Activated CD4-positive, CD25-positive, alpha-beta regulatory T cell treated with anti-CD3 and anti-CD28 coated beads, Interleukin-2, amount 50 U/mL, for 24 hours (primary cell): ENCODE data around the gene TEX30.
"Not testable (repeated sequence)": the region's sequence is repeated elsewhere in the genome, so short reads cannot be mapped to it uniquely, and the experiment has no call there.

ENCODE experiments used
- ATAC-seq, 2 donors: fragments of 150-1000 bp; cut with Tn5 transposase; one replicate each; pipeline ENCODE4 v1.10.0; 2021; ENCODE audit warnings: mild to moderate bottlenecking in 1 of 2, moderate library complexity in 1 of 2

Gene TEX30

DNA sequence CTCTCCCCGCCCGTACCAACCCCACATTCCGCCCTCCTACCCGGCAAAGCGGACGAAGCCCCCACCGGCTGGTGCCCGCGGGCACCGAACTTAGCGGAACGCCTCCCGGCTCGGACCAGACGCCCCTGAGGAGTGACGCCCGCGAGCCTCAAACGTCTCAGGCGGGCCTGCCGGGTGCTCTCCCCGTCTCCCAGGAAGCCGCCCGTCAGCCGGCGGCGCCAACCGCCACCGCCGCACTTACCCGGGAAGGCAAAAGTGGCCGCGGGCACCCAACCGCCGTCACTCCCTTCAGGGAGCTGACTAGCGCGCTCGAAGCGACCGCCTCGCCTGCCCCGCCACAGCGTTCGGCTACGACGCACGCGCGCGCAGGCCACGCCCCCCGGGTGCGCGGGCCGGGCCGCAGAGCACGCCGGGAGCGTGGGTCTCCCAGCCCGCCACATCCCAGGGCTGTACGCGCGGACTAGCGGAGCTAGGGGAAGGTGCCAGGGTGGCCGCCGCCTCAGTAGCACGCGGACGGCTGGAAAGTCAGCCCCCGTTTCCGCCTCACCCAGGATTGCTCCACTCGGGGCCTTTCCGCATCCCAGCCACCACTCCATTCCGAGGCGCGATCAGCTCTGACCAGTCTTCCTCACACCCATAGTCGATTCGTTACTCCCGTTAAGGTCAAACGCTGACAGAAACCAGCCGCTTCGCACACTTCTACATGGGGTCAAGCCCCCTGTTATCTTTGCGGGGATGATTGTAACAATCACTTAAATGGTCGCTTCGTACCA, at the start of gene TEX30:
TSS of gene TEX30 (minus strand) at position 346 of the 773 bp plus-strand sequence. CDS start 3,760 bp downstream, outside the sequence.
- peak; percentile 95 to 97 for ATAC-seq

DNA sequence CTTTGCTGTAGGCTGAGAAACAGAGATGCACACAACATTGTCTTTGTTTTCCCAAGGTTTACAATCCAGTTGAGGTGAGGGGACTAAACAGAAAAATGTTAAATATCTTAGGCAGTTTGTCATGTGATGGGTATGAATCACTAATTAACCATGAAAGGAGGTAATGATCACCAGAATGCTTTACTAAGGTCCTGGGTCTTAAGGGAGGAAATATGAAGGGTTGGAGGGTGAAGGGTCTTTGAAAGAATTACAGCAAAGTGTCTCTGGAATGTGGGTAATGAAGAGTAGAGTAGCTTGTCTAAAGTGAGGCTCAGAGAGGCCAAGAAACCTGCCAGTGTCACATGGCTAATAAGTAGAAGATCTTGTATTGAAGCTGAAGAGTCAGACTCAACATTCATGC, 44.3 kb upstream of the TEX30 start:
- ATAC-seq = no peak

DNA sequence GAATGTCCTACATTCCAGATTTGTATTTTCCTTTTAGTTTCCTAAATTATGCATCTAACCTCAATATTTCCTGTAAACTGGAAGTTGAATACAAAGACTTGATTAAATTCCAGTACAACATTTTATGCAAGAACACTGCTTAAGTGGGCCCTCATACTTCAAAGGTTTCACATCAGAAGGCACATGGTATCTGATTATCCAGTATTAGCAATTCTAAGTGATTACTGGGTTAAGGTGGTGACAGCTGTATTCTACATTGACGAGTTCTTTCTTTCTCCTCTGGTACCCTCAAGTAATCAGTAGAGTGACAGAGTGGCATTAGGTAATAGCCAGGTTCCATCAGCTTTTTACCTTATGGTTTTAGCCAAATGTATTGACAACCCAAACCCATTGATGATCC, 43.7 kb upstream of the TEX30 start:
- no peak for ATAC-seq

DNA sequence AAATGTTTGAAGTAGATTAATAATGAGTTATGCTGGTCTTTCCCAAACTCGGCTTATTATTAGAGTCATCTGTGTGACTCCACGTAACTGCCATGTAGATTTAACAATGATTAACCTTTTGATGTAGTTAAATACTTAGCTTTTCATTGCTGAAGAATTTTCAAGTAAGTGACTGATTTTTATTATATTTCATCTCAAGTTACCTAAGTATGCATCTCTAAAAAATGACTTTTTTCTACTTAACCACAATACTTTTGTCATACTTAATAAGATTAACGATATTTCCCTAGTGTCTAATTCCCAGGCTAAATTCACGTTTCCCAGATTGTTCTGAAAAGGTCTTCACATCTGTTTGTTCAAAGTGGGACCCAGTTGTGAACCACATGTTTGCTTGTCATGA, 43.1 kb upstream of the TEX30 start:
- no peak for ATAC-seq

DNA sequence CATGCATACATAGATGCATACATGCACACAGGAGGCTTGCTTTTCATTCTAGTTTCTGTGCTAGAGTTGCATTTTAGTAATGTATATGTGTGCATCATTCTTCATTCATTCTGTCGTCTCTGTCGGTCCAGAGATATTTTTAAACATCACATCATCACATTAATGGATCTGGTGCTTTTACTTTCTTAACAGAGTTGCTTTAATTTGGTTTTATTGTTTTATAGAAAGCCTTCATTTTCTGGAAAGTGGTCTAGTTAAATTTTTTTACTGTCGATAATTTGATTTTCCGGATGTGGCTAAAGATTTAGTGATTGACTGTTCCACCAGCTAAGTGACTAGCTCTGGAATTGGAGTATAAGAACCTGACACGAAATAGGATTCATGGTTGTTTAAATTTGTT, 42.2 kb upstream of the TEX30 start:
- no peak for ATAC-seq

DNA sequence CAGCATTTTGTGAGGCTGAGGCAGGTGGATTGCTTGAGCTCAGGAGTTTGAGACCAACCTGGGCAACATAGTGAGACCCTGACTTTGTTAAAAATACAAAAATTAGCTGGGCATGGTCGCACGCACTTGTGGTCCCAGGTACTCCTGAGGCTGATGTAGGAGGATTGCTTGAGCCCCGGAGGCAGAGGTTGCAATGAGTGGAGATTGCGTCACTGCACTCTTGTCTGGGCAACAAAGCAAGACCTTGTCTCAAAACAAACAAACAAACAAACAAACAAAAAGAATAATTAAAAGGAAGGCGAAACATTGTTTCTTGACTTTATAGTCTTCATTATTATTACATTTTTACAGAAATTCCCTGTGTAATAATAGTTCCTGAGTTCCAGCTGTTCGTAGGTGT, 41.2 kb upstream of the TEX30 start:
- ATAC-seq = no peak

DNA sequence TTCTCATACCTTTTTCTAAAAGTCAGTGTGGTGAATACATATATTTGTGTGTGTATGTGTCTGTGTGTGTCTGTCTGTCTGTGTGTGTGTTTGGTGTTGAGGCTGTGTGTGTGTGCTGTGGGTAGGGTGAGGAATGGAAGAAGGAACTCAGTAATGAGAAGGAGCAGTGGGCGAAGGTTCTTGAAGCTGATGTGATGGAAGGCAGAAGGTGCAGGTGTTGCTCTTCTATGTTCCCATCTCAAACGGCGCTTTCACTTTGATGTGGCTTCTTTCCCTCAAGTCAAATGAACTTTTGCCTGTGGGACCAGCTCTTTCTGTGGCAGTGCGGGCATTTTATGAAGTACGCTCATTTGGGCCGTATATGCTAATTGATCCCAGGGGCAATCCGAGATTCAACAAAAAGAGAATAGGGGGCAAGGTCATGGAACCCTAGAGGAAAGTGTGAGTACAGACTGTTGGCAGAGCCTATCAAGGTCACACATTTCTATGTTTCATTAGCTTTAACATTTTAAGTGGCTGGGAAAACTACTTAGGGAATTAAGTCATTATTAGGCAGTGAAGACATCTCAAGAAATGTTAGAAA, 40.5 kb upstream of the TEX30 start:
- ATAC-seq = no peak

DNA sequence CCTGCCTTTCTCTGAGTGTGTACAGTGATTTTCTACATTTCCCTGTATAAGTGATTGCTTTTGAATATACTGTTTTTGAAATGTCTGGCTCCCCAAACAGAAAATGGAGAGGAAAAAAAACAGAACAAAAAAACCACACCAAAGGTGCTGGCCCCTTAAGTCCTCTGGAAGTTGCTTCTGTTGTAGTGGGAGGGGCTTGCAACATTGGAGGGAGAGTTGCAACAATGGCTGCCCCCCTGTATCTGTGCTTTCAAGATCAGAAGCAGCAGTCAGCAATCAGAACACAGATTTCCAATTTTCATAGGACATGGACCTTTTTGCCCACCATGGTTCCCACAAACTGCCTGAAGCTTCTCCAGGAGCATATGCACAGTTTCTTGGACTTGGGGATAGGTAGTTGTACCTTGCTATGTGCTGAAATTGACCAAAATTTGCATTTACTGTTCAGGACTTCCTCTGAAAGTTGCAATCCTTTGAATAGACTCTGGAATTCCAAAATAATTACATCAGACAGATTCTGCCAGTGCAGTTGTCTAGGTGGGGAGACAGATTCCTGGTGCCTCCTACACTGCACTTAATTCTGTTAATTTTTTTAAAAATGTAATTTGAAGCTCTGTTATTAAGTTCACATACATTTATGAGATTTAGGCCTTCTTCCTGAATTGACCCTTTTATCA, 39.2 kb upstream of the TEX30 start:
- ATAC-seq = no peak

DNA sequence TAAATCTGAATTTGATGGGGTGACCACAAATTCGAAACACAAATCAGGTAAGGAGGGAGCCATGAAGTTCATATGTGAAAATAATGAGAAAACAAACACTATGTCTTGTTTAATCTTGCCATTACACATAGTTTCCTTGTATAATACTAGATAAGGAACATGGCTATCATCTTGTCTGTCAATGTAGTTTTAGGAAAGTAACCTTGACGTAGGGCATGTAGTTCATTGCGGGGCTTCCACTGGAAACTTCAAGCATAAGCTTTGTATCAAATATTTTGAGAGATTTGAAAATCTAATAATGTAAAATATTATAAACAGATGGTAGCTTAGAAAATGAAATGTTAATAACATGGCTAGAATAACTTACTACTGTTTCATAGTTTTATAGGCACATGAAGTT, 34.1 kb upstream of the TEX30 start:
- ATAC-seq = no peak

DNA sequence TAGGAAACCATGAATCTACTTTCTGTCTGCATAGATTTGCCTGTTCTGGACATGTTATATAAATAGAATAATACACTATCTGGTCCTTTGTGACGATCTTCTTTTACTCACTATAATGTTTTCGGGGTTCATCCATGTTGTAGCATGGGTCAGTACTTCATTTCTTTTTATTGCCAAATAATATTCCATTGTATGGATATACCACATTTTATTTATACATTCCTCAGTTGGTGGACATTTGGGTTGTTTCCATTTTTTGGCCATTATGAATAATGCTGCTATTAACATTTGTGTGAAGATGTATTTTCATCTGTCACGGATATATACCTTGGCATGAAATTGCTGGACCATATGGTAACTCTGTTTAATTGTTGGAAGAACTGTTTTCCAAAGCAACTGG, 32.1 kb upstream of the TEX30 start:
- ATAC-seq = no peak

DNA sequence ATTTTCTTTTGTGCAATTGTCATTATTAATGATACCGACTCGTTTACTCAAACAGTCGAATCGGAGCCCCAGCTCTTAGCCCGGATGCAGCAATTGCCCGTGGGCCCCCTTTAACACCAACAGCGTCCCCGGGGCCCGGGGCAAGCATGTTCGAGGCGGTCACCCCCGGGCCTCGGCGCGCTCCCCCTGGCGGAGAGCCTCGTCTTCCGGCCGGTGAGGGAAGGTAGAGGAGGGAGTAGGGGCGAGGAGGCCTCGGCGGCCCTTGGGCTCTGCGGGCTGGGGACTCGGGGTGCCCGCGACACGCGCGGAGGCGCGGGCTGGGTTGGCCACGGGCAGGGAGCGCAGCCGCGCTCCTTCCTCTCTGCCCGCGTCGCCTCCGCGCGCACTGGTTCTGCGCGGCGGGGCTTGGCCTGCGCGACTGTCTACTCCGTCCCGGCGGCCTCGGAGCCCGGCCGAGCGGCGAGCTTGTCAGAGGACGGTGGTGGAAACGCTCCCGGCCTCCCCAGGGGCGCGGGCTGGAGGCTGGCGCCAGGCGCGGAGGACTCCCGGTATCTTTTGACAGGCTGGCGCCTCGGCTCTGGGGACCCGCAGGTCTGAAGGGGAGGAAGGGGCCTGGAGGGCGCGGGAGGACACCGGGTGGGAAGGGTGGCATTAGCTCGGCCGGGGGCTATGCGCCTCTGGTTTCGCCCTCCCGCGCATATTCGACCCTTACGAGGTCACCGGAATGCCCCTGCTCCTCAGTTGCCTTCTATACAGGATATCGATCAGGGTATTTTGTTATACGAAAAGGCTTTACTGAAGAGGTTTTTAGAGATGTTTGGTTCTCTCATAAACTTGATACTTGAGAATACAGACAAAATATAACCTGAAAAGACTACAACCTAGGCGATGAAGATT, 26.8 kb upstream of the TEX30 start:
- peak; percentile 85 for ATAC-seq

DNA sequence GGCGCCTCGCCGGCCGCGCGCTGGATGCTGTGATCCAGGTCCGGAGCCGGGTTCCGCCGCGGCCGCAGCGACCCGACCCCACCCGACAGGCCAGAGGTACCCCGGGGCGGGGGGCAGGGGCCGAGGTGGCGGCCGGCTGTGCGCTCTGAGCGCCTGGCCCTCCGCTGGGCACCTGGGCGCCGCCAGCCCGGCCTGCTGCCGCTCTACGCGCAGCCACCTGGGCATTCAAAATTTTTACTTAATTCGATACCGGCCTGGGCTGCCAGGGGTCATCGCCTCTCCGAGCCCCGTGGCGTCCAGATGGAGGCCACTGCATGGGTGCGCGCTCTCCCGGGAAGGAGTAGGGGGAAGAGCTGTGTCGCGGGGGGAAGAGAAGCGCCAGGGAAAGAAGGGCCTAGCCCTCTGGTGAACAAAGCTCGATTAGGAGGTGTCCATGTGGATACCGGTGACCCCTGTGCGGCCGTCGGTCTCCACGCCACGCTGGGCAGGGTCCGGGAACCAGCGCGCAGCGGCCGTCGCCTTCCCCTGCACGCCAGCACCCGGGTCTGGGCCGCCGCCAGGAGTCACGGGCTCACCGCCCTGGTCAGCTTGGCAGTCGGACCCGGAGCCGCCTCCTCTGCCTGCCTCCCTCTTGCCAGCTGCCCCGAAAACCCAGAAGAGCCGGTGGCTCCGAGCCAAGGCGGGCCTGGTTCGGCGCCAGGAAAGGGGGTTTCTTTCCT, 26.0 kb upstream of the TEX30 start:
- peak in 1 of 2 donors; percentile 1 for ATAC-seq

DNA sequence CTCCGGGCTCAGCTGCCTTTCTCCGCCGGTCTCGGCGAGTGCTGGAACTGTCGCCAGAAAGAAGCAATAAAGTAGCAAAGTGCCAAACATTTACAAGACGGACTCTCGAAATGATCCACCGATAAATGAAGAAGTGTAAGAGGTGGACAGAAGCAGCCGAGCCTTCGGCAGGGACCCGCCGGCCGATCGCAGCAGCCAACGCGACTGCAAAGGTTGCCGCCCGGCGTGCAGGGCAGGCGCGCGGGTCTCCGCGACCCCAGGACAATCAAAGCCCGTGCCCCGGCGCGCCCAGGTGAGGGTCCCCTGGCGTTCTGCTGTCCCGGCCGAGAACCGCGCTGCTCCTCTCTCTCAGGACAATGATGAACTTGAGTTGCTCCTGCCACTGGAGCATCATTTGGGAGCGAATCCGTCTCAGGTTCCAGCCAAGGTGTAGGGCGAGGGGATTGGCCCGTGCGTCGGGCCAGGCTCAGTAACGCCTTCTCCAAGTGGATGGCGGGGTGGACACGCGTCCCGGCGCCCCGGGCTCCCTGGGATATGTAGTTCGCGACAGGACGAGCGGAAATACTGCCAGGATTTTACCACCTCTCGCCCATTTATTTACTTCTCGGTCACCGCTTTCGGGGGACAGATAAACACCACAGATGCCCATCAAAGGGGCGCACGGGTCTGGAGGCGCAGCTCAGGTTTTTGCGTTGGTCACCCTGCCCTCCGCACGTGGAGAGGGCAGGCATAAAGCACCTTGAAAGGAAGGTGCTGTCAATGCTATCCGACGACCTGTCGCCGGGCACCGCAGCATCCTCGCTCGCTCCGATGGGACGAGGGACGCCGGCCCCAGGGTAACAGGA, 25.2 kb upstream of the TEX30 start, which contains the start of the genes BIVM and POGLUT2:
TSS of gene BIVM (plus strand) at position 539 of the 845 bp plus-strand sequence. CDS start 8,149 bp downstream, outside the sequence.
TSS of gene POGLUT2 (minus strand) at position 396 of the 845 bp plus-strand sequence. CDS start at position 90, 306 bp downstream.
- ATAC-seq = peak; percentile 86 to 87

DNA sequence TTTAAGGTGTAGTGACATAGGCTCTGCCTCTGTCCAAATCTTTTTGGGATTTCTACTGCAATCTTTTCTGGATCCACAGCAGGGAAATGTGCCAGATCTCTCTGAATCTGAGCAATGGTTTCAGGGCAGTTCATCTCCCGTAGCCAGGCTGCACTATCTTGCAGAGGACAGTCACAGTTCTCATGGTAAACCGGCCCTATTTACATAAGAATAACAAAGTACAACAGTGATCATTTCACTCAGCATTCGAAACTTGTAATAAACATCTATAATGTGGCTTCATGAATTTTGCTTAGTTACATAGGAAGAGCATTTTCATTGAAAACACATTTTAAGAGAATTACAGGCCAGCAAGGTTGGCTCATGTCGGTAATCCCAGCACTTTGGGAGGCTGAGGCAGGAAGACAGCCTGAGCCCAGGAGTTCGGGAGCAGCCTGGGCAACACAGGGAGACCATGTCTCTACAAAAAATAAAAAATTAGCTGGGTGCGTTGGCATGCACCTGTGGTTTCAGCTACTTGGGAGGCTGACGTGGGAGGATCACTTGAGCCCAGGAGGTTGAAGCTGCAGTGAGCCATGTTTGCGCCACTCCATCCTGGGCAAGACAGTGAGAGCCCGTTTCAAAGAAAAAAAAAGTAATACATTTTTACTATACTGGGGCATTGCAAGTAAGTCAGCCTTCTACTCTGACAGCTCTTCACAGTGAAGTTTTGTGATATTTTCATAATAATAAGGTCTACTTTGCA, 20.2 kb upstream of the TEX30 start:
- ATAC-seq = no peak

DNA sequence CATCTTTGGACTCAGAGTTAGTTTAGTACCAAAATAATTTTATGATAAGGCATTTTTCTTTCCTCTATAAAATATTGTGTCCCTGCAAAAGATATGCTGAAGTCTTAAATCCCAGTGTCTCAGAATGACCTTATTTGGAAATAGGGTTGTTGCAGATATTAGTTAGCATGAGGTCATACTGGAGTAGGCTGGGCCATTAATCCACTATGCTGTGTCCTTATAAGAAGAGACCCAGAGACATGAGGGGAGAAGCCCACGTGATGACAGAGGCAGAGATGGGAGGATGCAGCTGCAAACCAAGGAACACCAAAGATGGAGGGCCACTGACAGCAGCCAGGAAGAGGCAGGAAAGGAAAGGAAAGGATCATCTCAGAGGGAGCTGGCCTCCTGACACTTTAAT, 18.8 kb upstream of the TEX30 start:
- ATAC-seq = no peak

DNA sequence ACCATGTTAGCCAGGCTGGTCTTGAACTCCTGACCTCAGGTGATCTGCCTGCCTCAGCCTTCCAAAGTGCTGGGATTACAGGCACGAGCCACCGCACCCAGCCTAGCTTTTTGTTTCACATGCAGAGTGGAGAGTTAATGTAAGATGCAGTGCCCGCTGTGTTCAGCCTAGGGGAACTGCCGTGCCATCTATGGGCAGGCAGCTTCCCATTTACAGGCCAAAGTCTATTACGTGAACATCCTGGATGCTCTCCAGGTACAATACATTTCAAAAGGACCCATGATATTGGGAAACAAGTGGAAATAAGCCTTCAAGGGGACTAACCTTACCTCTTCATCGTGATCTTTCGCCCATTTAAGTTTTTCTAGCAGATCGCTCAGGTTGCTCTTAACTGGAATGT, 15.1 kb upstream of the TEX30 start:
- ATAC-seq = no peak

DNA sequence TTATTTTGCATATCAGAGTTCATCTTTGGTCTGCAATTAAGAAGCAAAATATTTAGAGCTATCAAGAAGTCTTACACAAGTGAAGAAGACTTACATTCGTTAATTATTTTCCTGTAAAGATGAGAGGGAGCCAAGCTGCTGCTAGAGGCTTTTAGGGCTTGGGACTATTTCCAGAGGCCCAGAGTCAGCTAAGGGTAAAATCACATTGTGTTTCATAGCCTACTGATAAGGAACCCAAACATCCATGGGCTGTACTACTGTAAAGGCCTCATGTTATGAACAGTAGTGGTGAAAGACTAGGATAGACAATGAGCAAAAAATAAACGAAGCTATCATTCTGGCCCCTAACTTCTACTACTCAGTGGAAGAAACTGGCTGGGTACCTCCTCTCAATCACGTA, 10.9 kb upstream of the TEX30 start:
- no peak for ATAC-seq

DNA sequence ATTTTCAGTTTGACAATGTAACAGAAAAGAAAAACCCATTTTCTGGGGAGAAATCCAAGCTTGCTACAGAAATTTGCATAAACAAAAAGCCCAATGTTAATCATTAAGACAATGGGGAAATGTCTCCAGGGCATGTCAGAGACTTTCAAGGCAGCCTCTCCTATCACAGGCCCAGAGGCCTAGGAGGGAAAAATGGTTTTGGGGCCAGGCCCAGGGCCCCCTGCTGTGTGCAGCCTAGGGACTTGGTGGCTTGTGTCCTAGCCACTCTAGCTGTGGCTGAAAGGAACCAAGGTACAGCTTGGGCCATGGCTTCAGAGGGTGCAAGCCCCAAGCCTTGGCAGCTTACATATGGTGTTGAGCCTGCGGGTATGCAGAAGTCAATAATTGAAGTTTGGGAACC, 8.0 kb upstream of the TEX30 start:
- ATAC-seq = no peak

DNA sequence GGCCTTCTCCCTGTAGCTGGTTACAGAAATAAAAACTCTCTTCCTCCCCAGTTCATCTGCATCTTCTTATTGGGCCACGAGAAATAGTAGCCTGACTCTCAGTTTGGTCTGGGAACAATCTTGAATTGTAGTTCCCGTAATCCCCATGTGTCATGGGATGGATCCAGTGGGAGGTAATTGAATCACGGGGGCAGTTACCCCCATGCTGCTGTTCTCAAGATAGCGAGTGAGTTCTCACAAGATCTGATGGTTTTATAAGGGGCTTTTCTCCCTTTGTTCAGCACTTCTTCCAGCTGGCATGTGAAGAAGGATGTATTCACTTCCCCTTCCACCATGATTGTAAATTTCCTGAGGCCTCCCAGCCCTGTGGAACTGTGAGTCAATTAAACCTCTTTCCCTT, 7.1 kb upstream of the TEX30 start:
- not testable (repeated sequence) for ATAC-seq

DNA sequence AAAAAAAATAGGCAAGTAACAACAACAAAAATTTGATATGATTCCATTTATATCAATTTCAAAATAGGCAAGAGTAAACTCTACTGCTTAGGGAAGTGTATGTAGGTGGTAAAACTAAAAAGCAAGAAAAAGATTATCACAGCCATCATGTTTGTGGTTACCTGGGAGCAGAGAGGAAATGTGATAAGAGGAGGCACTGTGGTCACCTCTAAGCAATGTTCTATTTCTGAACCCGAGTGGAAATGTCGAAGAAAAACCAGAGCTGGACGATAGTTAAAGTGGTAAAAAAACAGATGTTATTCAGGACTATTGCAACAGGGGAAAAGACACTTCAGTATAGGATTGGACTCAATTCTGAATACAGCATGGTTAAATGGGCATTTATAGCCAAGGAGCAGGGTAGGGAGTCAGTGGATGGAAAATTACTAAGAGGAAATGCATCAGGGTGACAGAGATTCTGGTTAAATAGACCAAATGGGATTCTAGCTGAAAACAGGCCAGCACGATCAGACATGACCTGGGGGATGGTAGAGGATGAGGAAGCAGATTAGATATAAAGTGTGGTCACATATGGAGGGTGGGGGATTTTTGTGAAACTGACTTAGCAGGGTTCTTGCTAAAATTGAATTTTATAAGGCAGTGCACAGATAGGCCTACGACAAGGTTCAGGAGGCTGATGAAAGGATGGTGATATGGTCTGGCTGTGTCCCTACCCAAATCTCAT, 6.0 kb upstream of the TEX30 start:
- peak; percentile 85 to 91 for ATAC-seq
